Adrenal gland (tissue), 12 donors: ENCODE measurements around the gene CALHM1. TPM values are rescaled to one million over a fixed set of nuclear protein-coding genes. Genes with fewer than 3 reads are reported as not detected.

Experiments
- DNase-seq, 7 donors: peaks; one replicate each; pipeline ENCODE4 v3.0.0-alpha.2; 2019 to 2020
- H3K27ac ChIP-seq, 5 donors: fragments of 200-600 bp; sonication (generic) in 4 of 5; 1 replicate in 3 of 5; 2 replicates in 2 of 5; pipeline versions ENCODE4 v1.5.1 to v1.8.0; 2016 to 2020; ENCODE audit warnings: mild to moderate bottlenecking in 1 of 5
- H3K27me3 ChIP-seq: fragments of 200-600 bp; 2 replicates; pipeline ENCODE4 v1.8.0; 2021
- H3K36me3 ChIP-seq, 2 donors: fragments of 200-600 bp; replicated peaks in 1 of 2; 1 replicate in 1 of 2; 2 replicates in 1 of 2; pipeline versions ENCODE4 v1.5.1 to v1.8.0; 2018 to 2022
- H3K4me1 ChIP-seq, 2 donors: fragments of 200-600 bp; replicated peaks in 1 of 2; 1 replicate in 1 of 2; 2 replicates in 1 of 2; pipeline versions ENCODE4 v1.5.1 to v1.8.0; 2018 to 2021
- H3K4me3 ChIP-seq, 4 donors: fragments of 200-600 bp; sonication (generic) in 3 of 4; one replicate each; pipeline ENCODE4 v1.5.1; 2016 to 2018
- H3K9me3 ChIP-seq, 3 donors: fragments of 200-600 bp; sonication (generic) in 1 of 3; replicated peaks in 1 of 3; 1 replicate in 2 of 3; 2 replicates in 1 of 3; pipeline versions ENCODE4 v1.5.1 to v1.8.0; 2016 to 2021
- POLR2A ChIP-seq, 2 donors: fragments of 450-650 bp; IDR thresholded peaks; one replicate each; pipeline ENCODE4 v1.6.1; 2017; ENCODE audit warnings: antibody characterized with exemption in 2 of 2, mild to moderate bottlenecking in 2 of 2, moderate library complexity in 1 of 2
- WGBS, 4 donors: extraction: QIAGEN DNeasy Blood & Tissue Kit in 2 of 4; methylation state at CpG; one replicate each; pipeline versions ENCODE4 v1.1.5 to v1.1.7; 2013 to 2017; 5-methylcytosine and 5-hydroxymethylcytosine counted together
- intact Hi-C, 2 donors: fragments of 100-400 bp; cut with DNase I; formaldehyde crosslinking; loops; one replicate each; pipeline versions ENCODE4 v1.14.1 to v1.15.0; 2022 to 2023
- polyA plus RNA-seq, 3 donors: library from polyadenylated mRNA; stranded (reverse); fragments of 200-250 nt in 2 of 3; fragments of 350-450 nt in 1 of 3; fragmentation: Illumina TruSeq in 1 of 3; extraction: RNeasy Lipid Tissue Mini Kit (QIAGEN cat#74804) in 1 of 3; gene quantifications; one replicate each; pipeline ENCODE4 v1.2.3, GENCODE V29; 2013 to 2014
- total RNA-seq, 9 donors: library from RNA; depleted of rRNA in 4 of 9; stranded (reverse); fragments of >200 nt in 4 of 9; fragments of 120-200 nt in 1 of 9; fragmentation: NEBNext Ultra II Directional in 1 of 9; extraction: Animal tissue kit (Norgen Biotek cat#: 25700) in 1 of 9; gene quantifications; one replicate each; pipeline versions ENCODE4 v1.1.0 to v1.2.4, GENCODE V29; 2013 to 2023
- TF ChIP-seq, protein P1 (sequence below), 6 experiments: fragments of 450-650 bp in 4 of 6; fragments of 200-600 bp in 2 of 6; sonication (generic) in 1 of 6; IDR thresholded peaks; 1 replicate in 5 of 6; 2 replicates in 1 of 6; pipeline versions ENCODE4 v1.5.1 to v1.8.0; 2016 to 2021; ENCODE audit warnings: antibody characterized with exemption in 6 of 6, mild to moderate bottlenecking in 2 of 6, moderate library complexity in 1 of 6
- donor health status: healthy with polysubstance abuse.
- donor health status: Bipolar disorder and iron deficiency.
- donor health status: DM: yes; HTN: yes; CAD: no.
- donor health status: DM: no; HTN: no; CAD: no.
- donor health status: DM: no; HTN: no; CAD: no.
- donor health status: DM: yes; HTN: yes; CAD: no.

The CALHM1 gene
- total and polyA plus RNA-seq, 12 donors: not detected

DNA sequence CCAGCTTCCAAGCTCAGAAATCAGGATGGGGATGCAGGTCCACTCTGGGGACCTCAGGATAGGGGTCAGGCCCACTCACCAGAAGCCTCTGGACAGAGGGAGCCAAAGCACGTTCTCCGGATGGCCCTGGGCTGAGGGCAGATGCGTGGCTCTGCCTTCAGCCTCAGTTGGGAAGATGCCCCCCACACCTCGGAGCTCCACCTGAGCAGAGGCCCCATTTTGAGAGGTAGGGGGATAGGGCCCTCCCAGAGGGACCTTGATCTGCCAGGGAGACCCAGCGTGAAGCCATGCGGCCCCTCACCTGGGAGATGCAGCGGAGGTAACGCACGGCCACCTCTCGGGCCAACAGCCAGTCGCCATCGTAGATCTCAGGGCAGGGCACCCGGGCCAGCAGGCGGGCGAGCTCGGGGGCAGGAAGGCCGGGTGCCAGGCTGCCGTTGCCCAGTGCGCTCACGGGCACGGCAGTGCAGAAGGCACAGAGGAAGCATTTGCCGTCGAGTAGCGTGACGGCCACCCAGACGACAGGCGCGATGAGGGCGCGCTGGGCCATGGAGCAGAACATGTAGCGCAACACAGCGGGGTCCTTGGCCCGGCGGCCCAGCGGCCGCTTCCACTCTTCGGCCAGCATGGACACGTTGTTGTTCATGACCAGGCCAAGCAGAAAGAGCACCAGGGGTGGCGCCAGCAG lies 660 bp downstream of the CALHM1 start:
- DNase-seq: no peak
- Histone ChIP-seq H3K9me3 (no peaks in the 10 kb centered on the region), H3K4me1 (no peaks in the 10 kb centered on the region), H3K27me3 (no peaks in the 10 kb centered on the region), H3K4me3 (no peak overlapping the region), H3K27ac (no peak overlapping the region), H3K36me3 (no peaks in the 10 kb centered on the region)
- 93 to 97% (median 97%) methylated on average over 22 to 39 of the region's 39 CpGs for WGBS, 4 donors
- intact Hi-C loops: no loop called here
- TF ChIP-seq, protein P1, sequence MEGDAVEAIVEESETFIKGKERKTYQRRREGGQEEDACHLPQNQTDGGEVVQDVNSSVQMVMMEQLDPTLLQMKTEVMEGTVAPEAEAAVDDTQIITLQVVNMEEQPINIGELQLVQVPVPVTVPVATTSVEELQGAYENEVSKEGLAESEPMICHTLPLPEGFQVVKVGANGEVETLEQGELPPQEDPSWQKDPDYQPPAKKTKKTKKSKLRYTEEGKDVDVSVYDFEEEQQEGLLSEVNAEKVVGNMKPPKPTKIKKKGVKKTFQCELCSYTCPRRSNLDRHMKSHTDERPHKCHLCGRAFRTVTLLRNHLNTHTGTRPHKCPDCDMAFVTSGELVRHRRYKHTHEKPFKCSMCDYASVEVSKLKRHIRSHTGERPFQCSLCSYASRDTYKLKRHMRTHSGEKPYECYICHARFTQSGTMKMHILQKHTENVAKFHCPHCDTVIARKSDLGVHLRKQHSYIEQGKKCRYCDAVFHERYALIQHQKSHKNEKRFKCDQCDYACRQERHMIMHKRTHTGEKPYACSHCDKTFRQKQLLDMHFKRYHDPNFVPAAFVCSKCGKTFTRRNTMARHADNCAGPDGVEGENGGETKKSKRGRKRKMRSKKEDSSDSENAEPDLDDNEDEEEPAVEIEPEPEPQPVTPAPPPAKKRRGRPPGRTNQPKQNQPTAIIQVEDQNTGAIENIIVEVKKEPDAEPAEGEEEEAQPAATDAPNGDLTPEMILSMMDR (IDR thresholded peaks at IDR 0.05): no peak
- no peak for TF ChIP-seq POLR2A (IDR thresholded peaks at IDR 0.05)

DNA sequence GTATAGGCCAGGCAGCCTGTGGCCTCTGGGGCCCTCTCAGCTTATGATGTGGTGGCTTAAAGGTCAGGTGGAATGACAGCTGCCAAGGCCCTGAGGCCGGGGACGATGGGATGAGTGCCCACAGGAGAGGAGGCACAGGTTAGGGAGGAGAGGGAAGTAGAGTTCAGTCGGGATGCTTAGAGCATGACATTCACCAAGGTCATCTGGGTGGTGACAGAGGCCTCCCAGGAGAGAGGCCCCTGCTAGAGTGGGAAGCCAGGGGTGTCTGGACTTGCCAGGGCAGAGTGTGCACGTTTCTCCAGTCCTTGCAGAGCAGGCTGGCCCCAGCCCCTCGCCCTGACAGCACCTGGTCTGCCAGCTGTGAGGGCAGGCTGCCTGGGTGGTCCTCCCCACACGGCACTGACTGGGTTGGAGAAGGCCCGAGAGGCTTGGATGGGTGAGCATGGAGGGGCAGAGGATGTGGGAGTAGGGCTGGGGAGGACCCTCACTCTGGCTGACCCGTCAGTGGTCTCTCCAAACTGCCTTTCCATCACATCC lies 1.5 kb downstream of the CALHM1 start:
- no peaks in the 10 kb centered on the region for H3K9me3 ChIP-seq
- intact Hi-C loops: no loop called here
- peaks cover 5% of the 10 kb centered on the region in 2 donors for H3K4me1 ChIP-seq
- no peak overlapping the region for H3K27ac ChIP-seq
- H3K36me3 ChIP-seq: no peaks in the 10 kb centered on the region
- H3K4me3 ChIP-seq: no peak overlapping the region
- WGBS, 4 donors: 64 to 75% (median 70%) methylated on average over 6 to 8 of the region's 8 CpGs
- no peaks in the 10 kb centered on the region for H3K27me3 ChIP-seq
- TF ChIP-seq POLR2A (IDR thresholded peaks at IDR 0.05): no peak
- TF ChIP-seq, protein P1 (IDR thresholded peaks at IDR 0.05): no peak
- no peak for DNase-seq

DNA sequence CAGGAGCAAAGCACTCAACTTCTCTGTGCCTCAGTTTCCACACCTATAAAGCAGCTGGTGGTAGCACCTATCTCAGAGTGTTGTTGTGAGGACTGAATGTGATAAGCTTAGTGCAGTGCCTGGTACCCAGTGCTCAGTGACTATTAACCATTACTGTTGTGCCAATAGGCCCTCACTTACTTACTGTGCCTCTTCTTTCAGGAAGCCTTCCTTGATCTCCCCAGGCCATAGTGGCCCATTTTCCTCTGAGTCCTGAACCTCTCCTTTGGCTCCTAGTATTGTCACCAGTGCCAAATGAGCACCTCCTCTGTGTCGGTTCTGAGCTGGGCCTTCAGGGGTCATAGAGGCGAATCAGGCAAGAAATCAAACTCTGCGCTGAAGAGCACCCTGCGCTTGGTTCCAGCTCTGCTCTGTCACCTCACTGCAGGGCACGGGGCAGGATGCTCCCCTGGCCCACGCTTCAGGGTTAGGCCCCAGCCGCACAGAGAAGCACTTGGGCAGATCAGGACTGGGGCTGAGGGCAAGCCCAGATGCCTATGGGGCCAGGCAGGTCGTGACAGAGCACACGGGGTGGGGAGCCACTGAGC lies 2.5 kb downstream of the CALHM1 start:
- H3K4me1 ChIP-seq: peaks cover 5 to 6% of the 10 kb centered on the region in 2 donors
- H3K9me3 ChIP-seq: no peaks in the 10 kb centered on the region
- TF ChIP-seq, protein P1 (IDR thresholded peaks at IDR 0.05): no peak
- TF ChIP-seq POLR2A (IDR thresholded peaks at IDR 0.05): no peak
- no peaks in the 10 kb centered on the region for H3K27me3 ChIP-seq
- H3K4me3 ChIP-seq: no peak overlapping the region
- no peak for DNase-seq
- 77 to 91% (median 86%) methylated on average over 6 to 9 of the region's 9 CpGs for WGBS, 4 donors
- no peaks in the 10 kb centered on the region for H3K36me3 ChIP-seq
- intact Hi-C loops: no loop called here
- no peak overlapping the region for H3K27ac ChIP-seq

DNA sequence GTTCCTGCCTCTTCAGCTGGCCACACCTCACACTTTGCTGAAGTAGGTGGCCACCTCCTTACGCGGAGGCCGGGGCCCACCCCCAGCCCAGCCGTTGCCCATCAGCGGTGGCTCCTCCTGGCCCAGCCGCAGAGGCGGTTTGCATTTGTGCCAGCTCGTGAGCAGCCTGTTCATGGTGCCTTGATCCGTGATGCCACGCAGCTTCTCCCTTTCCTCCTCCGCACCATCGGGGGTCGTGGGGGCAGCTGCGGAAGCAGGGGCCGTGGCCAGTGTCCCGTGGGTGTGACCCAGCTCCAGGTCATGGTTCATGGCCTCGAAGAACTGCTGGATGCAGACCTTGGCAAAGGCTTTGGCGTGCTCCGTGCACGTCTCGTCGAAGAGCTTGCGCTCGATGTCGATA lies 3.5 kb downstream of the CALHM1 start:
- no peak for TF ChIP-seq POLR2A (IDR thresholded peaks at IDR 0.05)
- TF ChIP-seq, protein P1 (IDR thresholded peaks at IDR 0.05): no peak
- H3K4me3 ChIP-seq: no peak overlapping the region
- peaks cover 5 to 14% of the 10 kb centered on the region in 2 donors for H3K4me1 ChIP-seq
- no peak for DNase-seq
- peaks cover 0 to 3% of the 10 kb centered on the region in 2 donors for H3K36me3 ChIP-seq
- H3K9me3 ChIP-seq: no peaks in the 10 kb centered on the region
- WGBS, 4 donors: 79 to 94% (median 86%) methylated on average over 17 to 25 of the region's 25 CpGs
- intact Hi-C loops: no loop called here
- no peaks in the 10 kb centered on the region for H3K27me3 ChIP-seq
- no peak overlapping the region for H3K27ac ChIP-seq
